Measurements from ENCODE around the gene RAB25.

- TF ChIP-seq CTCF (IDR thresholded peaks at IDR 0.05) (no peak), EP300 (IDR thresholded peaks at IDR 0.05) (no peak), POLR2AphosphoS5 (IDR thresholded peaks at IDR 0.05) (no peak), POLR2A (IDR thresholded peaks at IDR 0.05) (no peak)
Measured at GRCh38 chr1:156106624-156107488, 45.9 kb downstream of the RAB25 start.
